ENCODE data around the gene UST. TPM values are rescaled to one million over a fixed set of nuclear protein-coding genes. Genes with fewer than 3 reads are reported as not detected.

Gene UST
- total and polyA plus RNA-seq, 9 of the 15 experiments (the other 6 are each of a cell fraction or from before 2014, with no cell fraction given), result 0.04 to 0.10 TPM; not detected in 7

DNA sequence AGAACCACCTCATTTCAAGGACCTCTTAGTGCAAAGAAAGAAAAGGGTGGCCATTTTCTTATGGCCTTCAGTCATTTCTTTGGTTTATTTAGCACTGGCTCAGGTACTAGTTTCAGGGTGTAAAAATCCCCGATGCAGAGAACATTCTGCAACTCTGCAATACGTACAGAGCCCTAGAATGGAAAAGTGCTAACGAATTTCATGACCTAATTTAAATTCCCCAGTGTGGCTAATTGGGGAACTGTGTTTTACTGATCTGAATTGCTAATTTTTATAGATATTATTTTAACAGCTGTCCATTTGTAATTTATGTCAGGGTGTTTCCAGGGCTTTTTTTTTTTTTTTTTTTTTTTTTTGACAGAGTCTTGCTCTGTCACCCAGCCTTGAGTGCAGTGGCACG, 160.7 kb downstream of the UST start:
- no peak for ATAC-seq
- H2AFZ ChIP-seq (ENCODE audit: low read depth, low read length), result no peak overlapping the region
- H3K9ac ChIP-seq (ENCODE audit: insufficient read depth in 1 of 2, low read depth in 2 of 2, low read length in 2 of 2), result no peak overlapping the region
- in situ Hi-C loops (cut with MboI) (no loop called here), intact Hi-C loops (cut with micrococcal nuclease) (no loop called here)
- CTCF ChIA-PET (ENCODE audit: low intra/inter-chr PET ratio), result no interaction called here
- DNase-seq (ENCODE audit: extremely low read depth in 1 of 4, low spot score in 3 of 4), result no peak
- no peaks in the 10 kb centered on the region for H3K4me1 ChIP-seq (replicated peaks in 1 of 2; ENCODE audit: control insufficient read depth in 2 of 2, insufficient read depth in 2 of 2, low read length in 2 of 2)
- H3K9me1 ChIP-seq (ENCODE audit: control insufficient read depth, insufficient read depth, low read length), result no peaks in the 10 kb centered on the region
- 1% methylated on average over 4 of the region's 4 CpGs for WGBS (ENCODE audit: insufficient coverage, low coverage, missing lambda C conversion rate)
- no peaks in the 10 kb centered on the region for H3K79me2 ChIP-seq (ENCODE audit: control insufficient read depth, insufficient read depth, low read length)
- no TSS peak for BruUV-seq (replicated peaks)
- no peaks in the 10 kb centered on the region for H3K9me3 ChIP-seq (replicated peaks; ENCODE audit: control insufficient read depth, insufficient read depth, low read depth, low read length)
- TF ChIP-seq FOXK1 (CRISPR knock-in tag; IDR thresholded peaks at IDR 0.05; ENCODE audit: borderline replicate concordance), result no peak
- TF ChIP-seq GATAD2A (IDR thresholded peaks at IDR 0.05), result no peak
- TF ChIP-seq EP400 (IDR thresholded peaks at IDR 0.05), result no peak
- TF ChIP-seq STAG1 (CRISPR knock-in tag; IDR thresholded peaks at IDR 0.05; ENCODE audit: borderline replicate concordance), result no peak
- TF ChIP-seq, protein P1, sequence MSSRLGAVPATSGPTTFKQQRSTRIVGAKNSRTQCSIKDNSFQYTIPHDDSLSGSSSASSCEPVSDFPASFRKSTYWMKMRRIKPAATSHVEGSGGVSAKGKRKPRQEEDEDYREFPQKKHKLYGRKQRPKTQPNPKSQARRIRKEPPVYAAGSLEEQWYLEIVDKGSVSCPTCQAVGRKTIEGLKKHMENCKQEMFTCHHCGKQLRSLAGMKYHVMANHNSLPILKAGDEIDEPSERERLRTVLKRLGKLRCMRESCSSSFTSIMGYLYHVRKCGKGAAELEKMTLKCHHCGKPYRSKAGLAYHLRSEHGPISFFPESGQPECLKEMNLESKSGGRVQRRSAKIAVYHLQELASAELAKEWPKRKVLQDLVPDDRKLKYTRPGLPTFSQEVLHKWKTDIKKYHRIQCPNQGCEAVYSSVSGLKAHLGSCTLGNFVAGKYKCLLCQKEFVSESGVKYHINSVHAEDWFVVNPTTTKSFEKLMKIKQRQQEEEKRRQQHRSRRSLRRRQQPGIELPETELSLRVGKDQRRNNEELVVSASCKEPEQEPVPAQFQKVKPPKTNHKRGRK (tag; IDR thresholded peaks at IDR 0.05), result no peak
- TF ChIP-seq RBM22 (IDR thresholded peaks at IDR 0.05; ENCODE audit: low read depth, low read length, poor library complexity, severe bottlenecking), result no peak
- no peak for TF ChIP-seq ETS2 (tag; IDR thresholded peaks at IDR 0.05; ENCODE audit: borderline replicate concordance, poor library complexity, severe bottlenecking)
- TF ChIP-seq PHB (CRISPR knock-in tag; IDR thresholded peaks at IDR 0.05), result no peak
- TF ChIP-seq, protein P2, sequence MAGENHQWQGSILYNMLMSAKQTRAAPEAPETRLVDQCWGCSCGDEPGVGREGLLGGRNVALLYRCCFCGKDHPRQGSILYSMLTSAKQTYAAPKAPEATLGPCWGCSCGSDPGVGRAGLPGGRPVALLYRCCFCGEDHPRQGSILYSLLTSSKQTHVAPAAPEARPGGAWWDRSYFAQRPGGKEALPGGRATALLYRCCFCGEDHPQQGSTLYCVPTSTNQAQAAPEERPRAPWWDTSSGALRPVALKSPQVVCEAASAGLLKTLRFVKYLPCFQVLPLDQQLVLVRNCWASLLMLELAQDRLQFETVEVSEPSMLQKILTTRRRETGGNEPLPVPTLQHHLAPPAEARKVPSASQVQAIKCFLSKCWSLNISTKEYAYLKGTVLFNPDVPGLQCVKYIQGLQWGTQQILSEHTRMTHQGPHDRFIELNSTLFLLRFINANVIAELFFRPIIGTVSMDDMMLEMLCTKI (IDR thresholded peaks at IDR 0.05; ENCODE audit: partially characterized antibody), result no peak
- TF ChIP-seq ZNF77 (CRISPR knock-in tag; IDR thresholded peaks at IDR 0.05), result no peak
- TF ChIP-seq ELF1 (tag; IDR thresholded peaks at IDR 0.05), result no peak
- no peak for TF ChIP-seq ZBED1 (IDR thresholded peaks at IDR 0.05)
- TF ChIP-seq, protein P3, sequence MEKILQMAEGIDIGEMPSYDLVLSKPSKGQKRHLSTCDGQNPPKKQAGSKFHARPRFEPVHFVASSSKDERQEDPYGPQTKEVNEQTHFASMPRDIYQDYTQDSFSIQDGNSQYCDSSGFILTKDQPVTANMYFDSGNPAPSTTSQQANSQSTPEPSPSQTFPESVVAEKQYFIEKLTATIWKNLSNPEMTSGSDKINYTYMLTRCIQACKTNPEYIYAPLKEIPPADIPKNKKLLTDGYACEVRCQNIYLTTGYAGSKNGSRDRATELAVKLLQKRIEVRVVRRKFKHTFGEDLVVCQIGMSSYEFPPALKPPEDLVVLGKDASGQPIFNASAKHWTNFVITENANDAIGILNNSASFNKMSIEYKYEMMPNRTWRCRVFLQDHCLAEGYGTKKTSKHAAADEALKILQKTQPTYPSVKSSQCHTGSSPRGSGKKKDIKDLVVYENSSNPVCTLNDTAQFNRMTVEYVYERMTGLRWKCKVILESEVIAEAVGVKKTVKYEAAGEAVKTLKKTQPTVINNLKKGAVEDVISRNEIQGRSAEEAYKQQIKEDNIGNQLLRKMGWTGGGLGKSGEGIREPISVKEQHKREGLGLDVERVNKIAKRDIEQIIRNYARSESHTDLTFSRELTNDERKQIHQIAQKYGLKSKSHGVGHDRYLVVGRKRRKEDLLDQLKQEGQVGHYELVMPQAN (IDR thresholded peaks at IDR 0.05; ENCODE audit: borderline replicate concordance), result no peak
- TF ChIP-seq CEBPG (CRISPR knock-in tag; IDR thresholded peaks at IDR 0.05), result no peak
- no peak for TF ChIP-seq CEBPG (tag; conservative IDR thresholded peaks at IDR 0.05 in 1 of 2, IDR thresholded peaks at IDR 0.05 in 1 of 2)
- no peak for TF ChIP-seq TRIM24 (IDR thresholded peaks at IDR 0.05)
- TF ChIP-seq, protein P4, sequence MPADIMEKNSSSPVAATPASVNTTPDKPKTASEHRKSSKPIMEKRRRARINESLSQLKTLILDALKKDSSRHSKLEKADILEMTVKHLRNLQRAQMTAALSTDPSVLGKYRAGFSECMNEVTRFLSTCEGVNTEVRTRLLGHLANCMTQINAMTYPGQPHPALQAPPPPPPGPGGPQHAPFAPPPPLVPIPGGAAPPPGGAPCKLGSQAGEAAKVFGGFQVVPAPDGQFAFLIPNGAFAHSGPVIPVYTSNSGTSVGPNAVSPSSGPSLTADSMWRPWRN (IDR thresholded peaks at IDR 0.05; ENCODE audit: low read depth), result no peak
- TF ChIP-seq, protein P5, sequence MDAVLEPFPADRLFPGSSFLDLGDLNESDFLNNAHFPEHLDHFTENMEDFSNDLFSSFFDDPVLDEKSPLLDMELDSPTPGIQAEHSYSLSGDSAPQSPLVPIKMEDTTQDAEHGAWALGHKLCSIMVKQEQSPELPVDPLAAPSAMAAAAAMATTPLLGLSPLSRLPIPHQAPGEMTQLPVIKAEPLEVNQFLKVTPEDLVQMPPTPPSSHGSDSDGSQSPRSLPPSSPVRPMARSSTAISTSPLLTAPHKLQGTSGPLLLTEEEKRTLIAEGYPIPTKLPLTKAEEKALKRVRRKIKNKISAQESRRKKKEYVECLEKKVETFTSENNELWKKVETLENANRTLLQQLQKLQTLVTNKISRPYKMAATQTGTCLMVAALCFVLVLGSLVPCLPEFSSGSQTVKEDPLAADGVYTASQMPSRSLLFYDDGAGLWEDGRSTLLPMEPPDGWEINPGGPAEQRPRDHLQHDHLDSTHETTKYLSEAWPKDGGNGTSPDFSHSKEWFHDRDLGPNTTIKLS (IDR thresholded peaks at IDR 0.05; ENCODE audit: borderline replicate concordance, low read depth), result no peak
- no peak overlapping the region for H3K27ac ChIP-seq (ENCODE audit: extremely low read depth, low read depth, low read length)
- H3K27me3 ChIP-seq (ENCODE audit: control insufficient read depth in 2 of 2, insufficient read depth in 2 of 2, low read length in 2 of 2), result peaks cover 2 to 11% of the 10 kb centered on the region in 2 experiments; a peak in 3 of 5 replicates
- H3K36me3 ChIP-seq (ENCODE audit: control insufficient read depth, insufficient read depth, low read length), result no peaks in the 10 kb centered on the region
- POLR2A ChIA-PET, result no interaction called here
- no peak for FAIRE-seq
- H3K4me3 ChIP-seq, result no peak overlapping the region
- H4K20me1 ChIP-seq (replicated peaks; ENCODE audit: control insufficient read depth, insufficient read depth, low read length), result no peaks in the 10 kb centered on the region
- no peak overlapping the region for H3K4me2 ChIP-seq (ENCODE audit: insufficient read depth, low read length)
